GM18508 (cell line): Measurements from ENCODE around the gene BLOC1S5.

Source experiments
- ATAC-seq: cut with Tn5 transposase; IDR thresholded peaks from one replicate; pipeline ENCODE4 v1.9.1; 2021; ENCODE audit warnings: moderate number of reproducible peaks; ENCODE audit not compliant: insufficient read depth, unreplicated experiment

Gene BLOC1S5

GRCh38 chr6:8082954-8083858, 19.0 kb upstream of the BLOC1S5 start:
- ATAC-seq, result no peak

DNA sequence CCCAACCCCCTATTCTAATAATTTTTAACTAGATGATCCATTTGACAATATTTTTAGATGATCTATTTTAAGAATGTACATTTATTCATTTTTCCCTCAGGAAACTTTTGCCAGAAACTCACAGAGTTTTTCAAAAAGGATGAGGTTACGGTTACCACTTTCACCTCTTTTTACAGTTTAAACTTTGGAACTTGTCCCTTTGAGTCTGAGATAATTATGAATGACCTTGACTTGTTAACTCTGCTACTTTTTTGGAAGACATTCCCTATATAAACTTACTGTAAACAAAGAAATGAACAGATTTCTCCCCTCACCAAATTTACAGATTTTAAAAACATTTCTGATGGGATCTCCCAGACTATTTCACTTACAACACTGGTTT, 18.4 kb upstream of the BLOC1S5 start:
- ATAC-seq, result no peak

- ATAC-seq, result no peak
These were observed 16.4 kb upstream of the BLOC1S5 start for GRCh38 chr6:8080362-8081151.

DNA sequence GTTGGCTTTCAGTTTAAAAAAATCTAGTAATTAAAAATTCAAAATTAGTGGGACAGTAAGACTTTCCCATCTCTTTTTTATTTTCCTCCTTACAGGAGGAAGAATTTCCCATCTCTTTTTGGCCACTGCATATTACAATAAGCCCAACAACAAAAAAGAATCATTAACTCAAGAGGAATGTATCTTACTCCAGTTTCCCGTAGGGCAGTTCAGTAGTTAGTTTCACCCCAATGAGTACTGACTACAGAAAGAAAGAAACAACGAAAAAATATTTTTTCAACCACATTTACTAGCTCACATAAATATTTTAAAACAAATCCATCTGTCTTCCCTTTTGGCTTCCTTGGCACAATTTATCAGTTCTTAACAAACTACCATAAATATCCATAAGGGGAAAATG, 14.9 kb upstream of the BLOC1S5 start:
- no peak for ATAC-seq

GRCh38 chr6:8077991-8078390, 13.8 kb upstream of the BLOC1S5 start:
- ATAC-seq, result no peak

GRCh38 chr6:8075704-8076103, 11.5 kb upstream of the BLOC1S5 start:
- no peak for ATAC-seq

GRCh38 chr6:8075185-8075584, 11.0 kb upstream of the BLOC1S5 start:
- ATAC-seq, result no peak

GRCh38 chr6:8074213-8074612, 10.0 kb upstream of the BLOC1S5 start:
- no peak for ATAC-seq

DNA sequence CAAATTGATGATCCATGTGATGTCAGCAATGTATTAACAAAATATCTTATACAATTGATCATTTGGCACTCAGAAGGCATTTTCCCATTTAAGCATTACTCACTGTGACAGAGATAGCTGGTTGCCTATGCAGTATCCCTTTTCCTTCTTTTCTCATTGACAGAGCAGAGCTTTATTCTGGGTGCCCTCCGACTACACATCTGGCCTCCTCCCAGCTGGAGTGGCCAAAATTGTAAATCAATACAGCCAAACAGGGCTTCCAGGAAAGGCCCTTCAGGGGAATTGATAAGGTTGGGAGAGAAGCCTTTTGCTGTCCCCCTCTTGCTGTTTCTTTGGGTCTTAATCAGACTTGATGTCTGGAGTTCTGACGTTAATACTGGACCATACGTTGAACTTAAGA, 9.6 kb upstream of the BLOC1S5 start:
- no peak for ATAC-seq

- no peak for ATAC-seq
These were observed 6.5 kb upstream of the BLOC1S5 start for GRCh38 chr6:8070718-8071117.

- ATAC-seq, result no peak
These were observed 5.6 kb upstream of the BLOC1S5 start for GRCh38 chr6:8069631-8070284.

- ATAC-seq, result no peak
These were observed 5.0 kb upstream of the BLOC1S5 start for GRCh38 chr6:8069151-8069550.

- ATAC-seq, result no peak
These were observed 1.9 kb upstream of the BLOC1S5 start for GRCh38 chr6:8066108-8066507.

GRCh38 chr6:8065519-8065911, 1.3 kb upstream of the BLOC1S5 start:
- peak; percentile 39 for ATAC-seq

DNA sequence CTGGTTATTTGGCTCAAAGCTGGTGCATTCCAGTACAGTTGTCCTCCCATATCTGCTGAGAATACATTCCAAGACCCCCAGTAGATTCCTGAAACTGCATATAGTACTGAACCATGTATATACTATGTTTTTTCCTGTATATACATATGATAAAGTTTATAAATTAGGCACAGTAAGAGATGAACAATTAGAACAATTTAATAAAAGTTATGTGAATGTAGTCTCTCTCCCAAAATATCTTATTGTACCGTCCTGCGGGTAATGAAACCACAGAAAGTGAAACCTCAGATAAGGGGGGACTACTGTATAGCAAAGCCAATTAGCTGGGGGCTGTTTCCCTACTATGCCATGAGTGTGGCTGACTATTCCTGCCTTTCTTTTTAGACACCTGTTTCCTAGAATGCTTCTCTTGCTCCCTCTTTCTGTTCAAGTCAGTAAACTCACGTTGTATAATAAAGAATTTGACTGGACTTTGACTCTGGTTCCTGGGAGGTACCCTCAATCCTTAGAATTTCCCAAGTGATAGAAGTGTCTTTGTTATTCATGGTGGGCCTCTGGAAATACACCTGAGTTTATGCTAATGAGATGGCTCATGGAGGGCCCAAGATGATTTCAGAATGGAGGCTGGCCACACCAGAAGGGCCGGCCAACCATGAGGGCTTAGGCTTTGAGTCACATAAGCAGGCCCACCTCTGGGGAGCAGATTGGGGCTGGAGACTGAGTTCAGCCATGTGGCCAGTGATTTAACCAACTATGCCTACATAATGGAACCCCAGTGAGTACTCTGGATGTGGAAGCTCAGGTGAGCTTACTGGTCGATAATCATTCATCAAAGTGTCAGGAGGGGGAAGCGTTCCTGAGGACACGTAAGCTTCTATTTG, 689 bp upstream of the BLOC1S5 start:
- no peak for ATAC-seq

DNA sequence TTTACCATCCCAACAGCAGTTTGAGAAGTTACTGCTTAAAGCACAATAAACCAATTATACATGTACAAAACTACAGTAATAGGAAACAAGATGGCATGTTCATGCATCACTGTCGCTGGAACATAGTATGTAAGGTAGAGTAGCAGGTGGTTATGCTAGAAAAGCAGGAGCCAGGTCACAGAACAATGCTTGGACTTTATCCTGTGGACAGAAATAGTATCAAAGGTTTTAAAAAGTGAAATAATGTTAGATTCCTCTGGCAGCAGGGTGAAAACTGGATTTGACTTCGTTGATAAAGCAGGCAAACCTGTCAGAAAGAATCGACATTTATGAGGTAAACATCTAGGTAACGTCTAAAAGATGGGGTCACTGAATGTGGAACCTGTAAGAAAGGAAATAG, 2.5 kb downstream of the BLOC1S5 start:
- ATAC-seq, result no peak

- ATAC-seq, result no peak
These were observed 3.8 kb downstream of the BLOC1S5 start for GRCh38 chr6:8060346-8060745.

GRCh38 chr6:8059129-8059528, 5.1 kb downstream of the BLOC1S5 start:
- no peak for ATAC-seq

DNA sequence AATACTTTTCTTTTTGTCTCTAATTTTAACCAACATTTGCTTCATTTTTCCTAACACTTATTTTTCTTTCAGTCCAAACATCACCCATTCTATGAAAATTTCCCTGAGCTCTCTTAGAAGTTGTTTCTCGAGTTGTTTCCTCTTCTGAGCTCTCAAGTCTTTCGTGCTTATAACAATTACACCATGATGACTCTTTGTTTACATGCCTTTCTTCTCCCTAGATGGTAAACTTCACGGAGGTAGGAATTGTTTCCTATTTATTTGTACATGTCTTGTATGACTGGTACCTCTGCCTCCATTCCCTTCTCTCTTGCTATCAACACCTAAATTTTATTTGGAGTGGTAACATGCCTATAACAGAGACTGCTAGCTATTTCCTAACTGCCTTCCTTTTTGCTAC, 6.4 kb downstream of the BLOC1S5 start:
- no peak for ATAC-seq

GRCh38 chr6:8057263-8057662, 6.9 kb downstream of the BLOC1S5 start:
- ATAC-seq, result no peak
